ENCODE measurements around the gene TMC8.

- TF ChIP-seq EP300 (conservative IDR thresholded peaks at IDR 0.05; ENCODE audit: poor library complexity, severe bottlenecking) (no peak), CTCF (IDR thresholded peaks at IDR 0.05; ENCODE audit: poor library complexity, severe bottlenecking) (no peak)
Observed at GRCh38 chr17:78126895-78127238, 3.7 kb upstream of the TMC8 start.

Measured in neural cell (in vitro differentiated cells).